H1 (cell line): ENCODE data around the gene ELAVL2. TPM values are rescaled to one million over a fixed set of nuclear protein-coding genes. Genes with fewer than 3 reads are reported as not detected.
A peak's percentile ranks its signal among the peaks of the same experiment; 100 is the strongest.

Source experiments
- CTCF ChIA-PET: fragments of 300-600 bp; sonication (Branson Sonifier 250); formaldehyde crosslinking; loops from one replicate; lab custom pipeline; 2021; ENCODE audit not compliant: partially characterized antibody; lab: Charles Lee
- POLR2A ChIA-PET: fragments of 300-600 bp; sonication (Branson Sonifier 250); formaldehyde crosslinking; loops from one replicate; lab custom pipeline; 2021; ENCODE audit warnings: inconsistent platforms; ENCODE audit not compliant: partially characterized antibody; lab: Charles Lee
- DNase-seq, 2 experiments: peaks; one replicate each; pipeline versions ENCODE4 v3.0.0 to v3.0.0-alpha.2; 2010 to 2022; ENCODE audit warnings: low spot score in 2 of 2, low read depth in 1 of 2, mixed read lengths in 1 of 2
- FAIRE-seq: peaks from 2 replicates; lab custom pipeline; 2011; peaks lifted over from hg19 to GRCh38; lab: Jason Lieb, UNC
- H2AFZ ChIP-seq: 2 replicates; pipeline ENCODE4 v1.8.1; 2012; ENCODE audit warnings: low read length, inconsistent platforms
- H2AK5ac ChIP-seq: 2 replicates; pipeline ENCODE4 v1.6.1; 2013; ENCODE audit warnings: low read depth, low read length
- H2BK120ac ChIP-seq: replicated peaks from 2 replicates; pipeline ENCODE3; 2013; ENCODE audit warnings: low read depth, low read length, inconsistent platforms
- H2BK12ac ChIP-seq: 2 replicates; pipeline ENCODE4 v1.6.1; 2013; ENCODE audit warnings: low read depth, low read length
- H2BK15ac ChIP-seq: 2 replicates; pipeline ENCODE4 v1.6.1; 2013; ENCODE audit warnings: low read length
- H2BK20ac ChIP-seq: 2 replicates; pipeline ENCODE4 v1.6.1; 2013; ENCODE audit warnings: low read length
- H2BK5ac ChIP-seq: 2 replicates; pipeline ENCODE4 v1.6.1; 2013; ENCODE audit warnings: low read depth, low read length
- H3K14ac ChIP-seq: 2 replicates; pipeline ENCODE4 v1.6.1; 2013; ENCODE audit warnings: inconsistent platforms; ENCODE audit not compliant: insufficient read length
- H3K18ac ChIP-seq: 2 replicates; pipeline ENCODE4 v1.6.1; 2013; ENCODE audit warnings: low read length; ENCODE audit errors: extremely low read depth
- H3K23ac ChIP-seq: 2 replicates; pipeline ENCODE4 v1.6.1; 2013; ENCODE audit warnings: inconsistent platforms; ENCODE audit not compliant: insufficient read length
- H3K23me2 ChIP-seq: 2 replicates; pipeline ENCODE4 v1.6.1; 2013; ENCODE audit warnings: low read depth, low read length
- H3K27ac ChIP-seq: 2 replicates; pipeline ENCODE4 v1.6.1; 2011; ENCODE audit warnings: low read depth, low read length, inconsistent platforms
- H3K27me3 ChIP-seq, 4 experiments: replicated peaks in 1 of 4; 1 replicate in 1 of 4; 2 replicates in 3 of 4; pipeline versions ENCODE4 v1.6.1 to v1.8.1; 2011 to 2013; ENCODE audit warnings: low read length in 3 of 4, mild to moderate bottlenecking in 3 of 4, inconsistent platforms in 2 of 4, mixed read lengths in 2 of 4, moderate library complexity in 1 of 4; ENCODE audit not compliant: control insufficient read depth in 3 of 4, insufficient read depth in 3 of 4; ENCODE audit errors: extremely low read depth in 1 of 4
- H3K36me3 ChIP-seq, 4 experiments: 2 replicates each; pipeline versions ENCODE4 v1.6.1 to v1.8.1; 2011 to 2013; ENCODE audit warnings: mild to moderate bottlenecking in 4 of 4, low read length in 3 of 4, moderate library complexity in 2 of 4, control low read depth in 1 of 4, inconsistent platforms in 1 of 4; ENCODE audit not compliant: insufficient read depth in 4 of 4, control insufficient read depth in 2 of 4
- H3K4ac ChIP-seq: replicated peaks from 2 replicates; pipeline ENCODE3; 2013; ENCODE audit warnings: low read length, low read depth, mixed read lengths, inconsistent platforms; ENCODE audit not compliant: insufficient read length
- H3K4me1 ChIP-seq, 4 experiments: replicated peaks in 1 of 4; 1 replicate in 1 of 4; 2 replicates in 3 of 4; pipeline versions ENCODE4 v1.6.1 to v1.8.1; 2011 to 2013; ENCODE audit warnings: low read length in 3 of 4, inconsistent platforms in 2 of 4, mixed read lengths in 1 of 4; ENCODE audit not compliant: insufficient read depth in 4 of 4, control insufficient read depth in 3 of 4
- H3K4me2 ChIP-seq, 2 experiments: 2 replicates each; pipeline versions ENCODE4 v1.6.1 to v1.8.1; 2011 to 2013; ENCODE audit warnings: low read depth in 2 of 2, low read length in 2 of 2, control low read depth in 1 of 2, inconsistent platforms in 1 of 2, mild to moderate bottlenecking in 1 of 2; ENCODE audit not compliant: insufficient read depth in 1 of 2
- H3K4me3 ChIP-seq, 4 experiments: fragments of 200-600, 300-600 bp in 1 of 4; sonication (generic), shearing (Covaris generic), sonication (Bioruptor Twin) in 1 of 4; 2 replicates each; pipeline versions ENCODE4 v1.5.1 to v1.8.1; 2011 to 2016; ENCODE audit warnings: low read length in 4 of 4, low read depth in 3 of 4, control low read depth in 2 of 4, inconsistent platforms in 2 of 4, mild to moderate bottlenecking in 2 of 4, mixed read lengths in 1 of 4, moderate library complexity in 1 of 4; ENCODE audit not compliant: insufficient read depth in 2 of 4; ENCODE audit errors: extremely low read depth in 1 of 4
- H3K56ac ChIP-seq: replicated peaks from 2 replicates; pipeline ENCODE3; 2013; ENCODE audit warnings: low read depth, mild to moderate bottlenecking, mixed read lengths, low read length, inconsistent platforms; ENCODE audit not compliant: insufficient read length
- H3K79me1 ChIP-seq: 2 replicates; pipeline ENCODE4 v1.6.1; 2013; ENCODE audit warnings: low read depth, low read length, control low read depth
- H3K79me2 ChIP-seq, 2 experiments: 2 replicates each; pipeline versions ENCODE4 v1.6.1 to v1.8.1; 2012 to 2013; ENCODE audit warnings: low read length in 2 of 2, mild to moderate bottlenecking in 2 of 2, inconsistent platforms in 1 of 2; ENCODE audit not compliant: insufficient read depth in 2 of 2, control insufficient read depth in 1 of 2
- H3K9ac ChIP-seq, 4 experiments: replicated peaks in 1 of 4; 1 replicate in 1 of 4; 2 replicates in 3 of 4; pipeline versions ENCODE4 v1.6.1 to v1.8.1; 2011 to 2013; ENCODE audit warnings: low read depth in 3 of 4, low read length in 3 of 4, control low read depth in 2 of 4, mild to moderate bottlenecking in 2 of 4, moderate library complexity in 2 of 4, inconsistent platforms in 1 of 4; ENCODE audit errors: extremely low read depth in 1 of 4
- H3K9me3 ChIP-seq, 2 experiments: 2 replicates each; pipeline versions ENCODE4 v1.6.1 to v1.8.1; 2012 to 2013; ENCODE audit warnings: mild to moderate bottlenecking in 2 of 2, moderate library complexity in 2 of 2, control low read depth in 1 of 2, inconsistent platforms in 1 of 2, low read depth in 1 of 2, low read length in 1 of 2, mixed read lengths in 1 of 2; ENCODE audit not compliant: insufficient read depth in 2 of 2
- H4K20me1 ChIP-seq, 2 experiments: replicated peaks in 1 of 2; 2 replicates each; pipeline versions ENCODE3 to v1.8.1; 2011 to 2013; ENCODE audit warnings: inconsistent platforms in 2 of 2, low read length in 2 of 2, mild to moderate bottlenecking in 1 of 2; ENCODE audit not compliant: insufficient read depth in 2 of 2, control insufficient read depth in 1 of 2
- H4K5ac ChIP-seq: 2 replicates; pipeline ENCODE4 v1.6.1; 2013; ENCODE audit warnings: low read length, low read depth, mixed read lengths, inconsistent platforms; ENCODE audit not compliant: insufficient read length
- H4K8ac ChIP-seq: 2 replicates; pipeline ENCODE4 v1.8.0; 2013; ENCODE audit warnings: mild to moderate bottlenecking, moderate library complexity, low read length, inconsistent platforms; ENCODE audit not compliant: insufficient read depth; ENCODE audit errors: extremely low read depth
- H4K91ac ChIP-seq: replicated peaks from 2 replicates; pipeline ENCODE3; 2013; ENCODE audit warnings: low read length, mixed read lengths, inconsistent platforms; ENCODE audit not compliant: insufficient read length
- TCF12 ChIP-seq: IDR thresholded peaks from 2 replicates; pipeline ENCODE4 v1.6.1; 2011; ENCODE audit warnings: low read depth, mild to moderate bottlenecking, low read length
- WGBS, 2 experiments: shearing (Covaris generic) in 1 of 2; methylation state at CpG; one replicate each; pipeline versions ENCODE4 v1.1.6 to v1.1.7; 2013 to 2015; ENCODE audit warnings: low lambda C conversion rate in 2 of 2, mixed read lengths in 2 of 2, inconsistent platforms in 1 of 2, low coverage in 1 of 2, missing lambda C conversion rate in 1 of 2; ENCODE audit not compliant: insufficient replicate concordance in 2 of 2, insufficient coverage in 1 of 2, insufficient read length in 1 of 2; ENCODE audit errors: extremely low coverage in 1 of 2, missing lambda C conversion rate in 1 of 2; 5-methylcytosine and 5-hydroxymethylcytosine counted together
- polyA plus RNA-seq, 7 experiments: library from polyadenylated mRNA; depleted of rRNA in 3 of 7; stranded (reverse) in 5 of 7; unstranded in 2 of 7; fragments of >200 nt in 5 of 7; fragments of 200-250 nt in 2 of 7; gene quantifications; 1 replicate in 5 of 7; 2 replicates in 1 of 7; 4 replicates in 1 of 7; pipeline versions ENCODE4 v1.2.1 to v1.2.3, GENCODE V29; 2011 to 2013; ENCODE audit warnings: missing spikeins in 2 of 7, mixed read lengths in 2 of 7
- total RNA-seq: library from RNA; stranded (reverse); fragmentation: NEBNext Ultra II Directional; extraction: Animal tissue kit (Norgen Biotek cat#: 25700); gene quantifications from 2 replicates; pipeline ENCODE4 v1.2.1, GENCODE V29; 2021

ELAVL2 gene
- total and polyA plus RNA-seq, 2 of the 8 experiments (the other 6 are each of a cell fraction or from before 2014, with no cell fraction given): 4.9 to 21.9 TPM

DNA sequence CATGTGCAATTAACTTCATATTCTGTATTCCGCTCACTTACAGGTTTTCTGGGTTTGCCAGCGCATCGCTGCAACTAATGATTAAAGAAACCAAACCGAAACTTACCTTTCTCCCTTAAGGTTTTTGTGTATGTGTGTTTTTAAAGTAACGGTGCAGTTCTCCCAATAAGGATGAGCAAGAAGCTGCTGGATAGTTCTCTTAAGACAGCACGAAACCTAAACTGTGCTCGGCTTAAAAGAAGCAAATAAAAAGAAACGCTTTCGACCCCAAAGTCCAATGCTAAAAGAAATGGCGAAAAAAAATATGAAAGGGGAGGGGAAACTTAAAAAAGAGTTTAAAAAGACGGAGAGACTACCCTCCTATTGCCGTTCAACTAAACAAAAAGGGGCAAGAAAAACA, 340 bp downstream of the ELAVL2 start:
- 3% methylated on average over 12 of the region's 12 CpGs; no CpG with 5 or more reads in 1 of the 2 experiments for WGBS, 2 experiments
- Histone ChIP-seq H3K27ac (no peak overlapping the region), H3K4ac (no peak overlapping the region), H3K36me3 (no peaks in the 10 kb centered on the region), H3K4me3 (peak overlapping the region; percentile 61 to 79 (median 68)), H3K9me3 (no peaks in the 10 kb centered on the region), H2BK20ac (no peak overlapping the region), H3K56ac (no peak overlapping the region), H4K91ac (no peak overlapping the region), H4K20me1 (peaks cover 3 to 9% of the 10 kb centered on the region in 2 experiments), H3K27me3 (peaks cover 7 to 39% (median 27%) of the 10 kb centered on the region in 4 experiments; a peak in 6 of 7 replicates), H3K23me2 (peaks cover 46% of the 10 kb centered on the region), H3K14ac (no peak overlapping the region), H3K23ac (no peak overlapping the region), H3K79me2 (peaks cover 0 to 13% of the 10 kb centered on the region in 2 experiments; a peak in 1 of 4 replicates), H2BK15ac (no peak overlapping the region), H2AFZ (0 out of 2 replicates have a peak overlapping the region, but pooled peaks have one; percentile 88), H4K5ac (no peak overlapping the region), H2BK12ac (no peak overlapping the region), H3K4me1 (peaks cover 3 to 6% (median 4%) of the 10 kb centered on the region in 4 experiments; a peak in 5 of 7 replicates), H3K79me1 (no peaks in the 10 kb centered on the region), H2AK5ac (no peak overlapping the region), H3K9ac (peak overlapping the region in 1 of 4 experiments; percentile 32; a peak in 1 of 7 replicates), H3K4me2 (peak overlapping the region; percentile 97 to 98), H2BK120ac (no peak overlapping the region), H4K8ac (no peak overlapping the region), H2BK5ac (no peak overlapping the region), H3K18ac (no peak overlapping the region)
- ChIA-PET CTCF (interaction anchor here (0.8 kb wide), 1 partner anchor 15 kb away, joined by 3 read pairs; no protein-coding TSS in a partner anchor), POLR2A (interaction anchor here (0.6 to 1.7 kb wide), 4 partner anchors 11 to 85 kb away, joined by 3 to 9 read pairs (median 4); no protein-coding TSS in a partner anchor)
- TF ChIP-seq TCF12: no peak
- FAIRE-seq (no peak), DNase-seq (no peak)
